DMS53 (cell line): ENCODE results near the gene SVIL.

Source experiments
- DNase-seq: peaks from one replicate; lab custom pipeline; 2025; lab: John Stamatoyannopoulos, UW

The SVIL gene

GRCh38 chr10:29634764-29635625 lies at the start of gene SVIL:
Gene SVIL, minus strand, starts transcription at chr10:29634971. Its CDS starts 79,913 bp downstream, at chr10:29555058.
- peak; percentile 93 for DNase-seq

- no peak for DNase-seq
Observed at GRCh38 chr10:29681676-29682448, 47.1 kb upstream of the SVIL start.

- no peak for DNase-seq
Observed at GRCh38 chr10:29680091-29680490, 45.3 kb upstream of the SVIL start.

- DNase-seq, result no peak
Observed at GRCh38 chr10:29676732-29677131, 42.0 kb upstream of the SVIL start.

- DNase-seq, result no peak
Observed at GRCh38 chr10:29675984-29676383, 41.2 kb upstream of the SVIL start.

- DNase-seq, result no peak
Observed at GRCh38 chr10:29671968-29672367, 37.2 kb upstream of the SVIL start.

GRCh38 chr10:29671228-29671780 lies 36.5 kb upstream of the SVIL start:
- DNase-seq, result no peak

GRCh38 chr10:29670761-29671160 lies 36.0 kb upstream of the SVIL start:
- no peak for DNase-seq

GRCh38 chr10:29669149-29669548 lies 34.4 kb upstream of the SVIL start:
- no peak for DNase-seq

- DNase-seq, result no peak
Observed at GRCh38 chr10:29668628-29669027, 33.9 kb upstream of the SVIL start.

GRCh38 chr10:29667191-29667590 lies 32.4 kb upstream of the SVIL start:
- DNase-seq, result peak; percentile 10

- DNase-seq, result no peak
Observed at GRCh38 chr10:29666201-29666600, 31.4 kb upstream of the SVIL start.

- no peak for DNase-seq
Observed at GRCh38 chr10:29663718-29664117, 28.9 kb upstream of the SVIL start.

GRCh38 chr10:29658984-29659965 lies 24.5 kb upstream of the SVIL start:
- peak; percentile 90 for DNase-seq

GRCh38 chr10:29657719-29658274 lies 23.0 kb upstream of the SVIL start:
- DNase-seq, result peak; percentile 10

- no peak for DNase-seq
Observed at GRCh38 chr10:29656451-29656992, 21.8 kb upstream of the SVIL start.

GRCh38 chr10:29652192-29652591 lies 17.4 kb upstream of the SVIL start:
- no peak for DNase-seq

- no peak for DNase-seq
Observed at GRCh38 chr10:29651767-29652166, 17.0 kb upstream of the SVIL start.

GRCh38 chr10:29650552-29650944 lies 15.8 kb upstream of the SVIL start:
- DNase-seq, result no peak

GRCh38 chr10:29649561-29650551 lies 15.1 kb upstream of the SVIL start:
- DNase-seq, result no peak
